ENCODE results near the gene BACH2. TPM values are rescaled to one million over a fixed set of nuclear protein-coding genes. Genes with fewer than 3 reads are reported as not detected.
"Not testable (repeated sequence)": the region's sequence is repeated elsewhere in the genome, so short reads cannot be mapped to it uniquely, and the experiment has no call there.

BACH2 gene
- polyA plus RNA-seq, 1 of the 3 experiments (the other 2 are of a cell fraction): 0.46 TPM

- TF ChIP-seq, protein P1, sequence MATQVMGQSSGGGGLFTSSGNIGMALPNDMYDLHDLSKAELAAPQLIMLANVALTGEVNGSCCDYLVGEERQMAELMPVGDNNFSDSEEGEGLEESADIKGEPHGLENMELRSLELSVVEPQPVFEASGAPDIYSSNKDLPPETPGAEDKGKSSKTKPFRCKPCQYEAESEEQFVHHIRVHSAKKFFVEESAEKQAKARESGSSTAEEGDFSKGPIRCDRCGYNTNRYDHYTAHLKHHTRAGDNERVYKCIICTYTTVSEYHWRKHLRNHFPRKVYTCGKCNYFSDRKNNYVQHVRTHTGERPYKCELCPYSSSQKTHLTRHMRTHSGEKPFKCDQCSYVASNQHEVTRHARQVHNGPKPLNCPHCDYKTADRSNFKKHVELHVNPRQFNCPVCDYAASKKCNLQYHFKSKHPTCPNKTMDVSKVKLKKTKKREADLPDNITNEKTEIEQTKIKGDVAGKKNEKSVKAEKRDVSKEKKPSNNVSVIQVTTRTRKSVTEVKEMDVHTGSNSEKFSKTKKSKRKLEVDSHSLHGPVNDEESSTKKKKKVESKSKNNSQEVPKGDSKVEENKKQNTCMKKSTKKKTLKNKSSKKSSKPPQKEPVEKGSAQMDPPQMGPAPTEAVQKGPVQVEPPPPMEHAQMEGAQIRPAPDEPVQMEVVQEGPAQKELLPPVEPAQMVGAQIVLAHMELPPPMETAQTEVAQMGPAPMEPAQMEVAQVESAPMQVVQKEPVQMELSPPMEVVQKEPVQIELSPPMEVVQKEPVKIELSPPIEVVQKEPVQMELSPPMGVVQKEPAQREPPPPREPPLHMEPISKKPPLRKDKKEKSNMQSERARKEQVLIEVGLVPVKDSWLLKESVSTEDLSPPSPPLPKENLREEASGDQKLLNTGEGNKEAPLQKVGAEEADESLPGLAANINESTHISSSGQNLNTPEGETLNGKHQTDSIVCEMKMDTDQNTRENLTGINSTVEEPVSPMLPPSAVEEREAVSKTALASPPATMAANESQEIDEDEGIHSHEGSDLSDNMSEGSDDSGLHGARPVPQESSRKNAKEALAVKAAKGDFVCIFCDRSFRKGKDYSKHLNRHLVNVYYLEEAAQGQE (IDR thresholded peaks at IDR 0.05; ENCODE audit: low read depth, low read length): no peak
Measured at GRCh38 chr6:90333928-90334327, 37.3 kb upstream of the BACH2 start (continued).

- WGBS (ENCODE audit: low lambda C conversion rate): 43% methylated on average over 2 of the region's 2 CpGs
- H3K4me1 ChIP-seq (ENCODE audit: control insufficient read depth in 1 of 2, insufficient read depth in 2 of 2, low read depth in 1 of 2, low read length in 1 of 2); H3K9me3 ChIP-seq; H3K27ac ChIP-seq (ENCODE audit: low read depth in 2 of 2, low read length in 1 of 2); H2AFZ ChIP-seq (ENCODE audit: low read depth); H3F3A ChIP-seq (replicated peaks; ENCODE audit: insufficient read depth); H3K79me2 ChIP-seq (ENCODE audit: insufficient read depth); H3K4me2 ChIP-seq; H3K27me3 ChIP-seq (ENCODE audit: insufficient read depth); CTCF ChIA-PET; H3K4me3 ChIP-seq (ENCODE audit: low read depth in 2 of 2, low read length in 1 of 2); POLR2A ChIA-PET; H4K20me1 ChIP-seq (ENCODE audit: insufficient read depth); H3K9me2 ChIP-seq; DNase-seq; H3K9ac ChIP-seq; H3K36me3 ChIP-seq (replicated peaks in 1 of 2; ENCODE audit: control insufficient read depth in 1 of 2, insufficient read depth in 2 of 2, low read length in 1 of 2): not testable (repeated sequence)
Measured at GRCh38 chr6:90332978-90333543, 36.4 kb upstream of the BACH2 start.

- no peak overlapping the region for H2AFZ ChIP-seq (ENCODE audit: low read depth)
- H3K4me2 ChIP-seq: no peak overlapping the region
- no peak overlapping the region for H3K4me3 ChIP-seq (ENCODE audit: low read depth in 2 of 2, low read length in 1 of 2)
- no peaks in the 10 kb centered on the region for H3K9me2 ChIP-seq
- DNase-seq: peak; percentile 39
- ChIA-PET POLR2A (no interaction called here), CTCF (interaction anchor here (1.4 kb wide), 1 partner anchor 389 kb away, joined by 4 read pairs; no protein-coding TSS in a partner anchor)
- H3K27me3 ChIP-seq (ENCODE audit: insufficient read depth): no peaks in the 10 kb centered on the region
- 59% methylated on average over 2 of the region's 2 CpGs for WGBS (ENCODE audit: low lambda C conversion rate)
- TF ChIP-seq EP300 (IDR thresholded peaks at IDR 0.05; ENCODE audit: borderline replicate concordance in 1 of 2, low read depth in 1 of 2, low read length in 1 of 2): peak in 1 of 2 experiments; percentile 56; a peak in 2 of 4 replicates
- peak; percentile 69; the same call in 1 of the 2 replicates for TF ChIP-seq RCOR1 (IDR thresholded peaks at IDR 0.05; ENCODE audit: low read length)
- no peak for TF ChIP-seq POLR2AphosphoS5 (IDR thresholded peaks at IDR 0.05; ENCODE audit: low read depth, low read length)
- no peaks in the 10 kb centered on the region for H3K79me2 ChIP-seq (ENCODE audit: insufficient read depth)
- no peaks in the 10 kb centered on the region for H4K20me1 ChIP-seq (ENCODE audit: insufficient read depth)
- H3F3A ChIP-seq (replicated peaks; ENCODE audit: insufficient read depth): no peaks in the 10 kb centered on the region
- no peaks in the 10 kb centered on the region for H3K36me3 ChIP-seq (replicated peaks in 1 of 2; ENCODE audit: control insufficient read depth in 1 of 2, insufficient read depth in 2 of 2, low read length in 1 of 2)
- H3K27ac ChIP-seq (ENCODE audit: low read depth in 2 of 2, low read length in 1 of 2): no peak overlapping the region
- H3K9ac ChIP-seq: no peak overlapping the region
- peaks cover 0 to 9% of the 10 kb centered on the region in 2 experiments; a peak in 2 of 4 replicates for H3K4me1 ChIP-seq (ENCODE audit: control insufficient read depth in 1 of 2, insufficient read depth in 2 of 2, low read depth in 1 of 2, low read length in 1 of 2)
- H3K9me3 ChIP-seq: no peaks in the 10 kb centered on the region
Measured at GRCh38 chr6:90329386-90330077, 32.9 kb upstream of the BACH2 start.

All from SK-N-SH (cell line).